Lung microvascular endothelial cell (primary cell): ENCODE data around the gene RGS14. TPM values are rescaled to one million over a fixed set of nuclear protein-coding genes. Genes with fewer than 3 reads are reported as not detected.
"Not testable (repeated sequence)": the region's sequence is repeated elsewhere in the genome, so short reads cannot be mapped to it uniquely, and the experiment has no call there.

Experiments
- DNase-seq, 2 donors: peaks; one replicate each; pipeline versions ENCODE4 v3.0.0 to v3.0.0-alpha.2; 2010; ENCODE audit warnings: low read depth in 2 of 2
- total RNA-seq: library from RNA; depleted of rRNA; stranded (reverse); fragments of >200 nt; gene quantifications from 2 replicates; pipeline ENCODE4 v1.2.1, GENCODE V29; 2014

Gene RGS14
- total RNA-seq, 1 donor from 2014 or later = 2.8 TPM

GRCh38 chr5:177346820-177347219 lies 10.9 kb upstream of the RGS14 start:
- DNase-seq = no peak

- no peak for DNase-seq
These were observed 10.0 kb upstream of the RGS14 start for GRCh38 chr5:177347699-177348098.

GRCh38 chr5:177349362-177349647 lies 8.4 kb upstream of the RGS14 start:
- no peak for DNase-seq

GRCh38 chr5:177349762-177350161 lies 8.0 kb upstream of the RGS14 start:
- DNase-seq = no peak

- DNase-seq = no peak
These were observed 6.8 kb upstream of the RGS14 start for GRCh38 chr5:177350776-177351391.

GRCh38 chr5:177351392-177352329 lies 6.1 kb upstream of the RGS14 start, which contains the start of gene LMAN2:
Gene LMAN2, minus strand, starts transcription at chr5:177351668. Its CDS starts 21 bp downstream, at chr5:177351647.
- DNase-seq = peak; percentile 97

- DNase-seq = no peak
These were observed 4.6 kb upstream of the RGS14 start for GRCh38 chr5:177353093-177353492.

GRCh38 chr5:177354256-177354655 lies 3.5 kb upstream of the RGS14 start:
- no peak for DNase-seq

- no peak for DNase-seq
These were observed 3.0 kb upstream of the RGS14 start for GRCh38 chr5:177354711-177355110.

GRCh38 chr5:177355162-177355867 lies 2.4 kb upstream of the RGS14 start:
- DNase-seq = no peak

- no peak for DNase-seq
These were observed 1.9 kb upstream of the RGS14 start for GRCh38 chr5:177355868-177356168.

GRCh38 chr5:177356746-177357145 lies 978 bp upstream of the RGS14 start:
- no peak for DNase-seq

- no peak for DNase-seq
These were observed 622 bp upstream of the RGS14 start for GRCh38 chr5:177357146-177357458.

GRCh38 chr5:177358370-177358819 lies 671 bp downstream of the RGS14 start:
- peak in 1 of 2 donors; percentile 33 for DNase-seq

- no peak for DNase-seq
These were observed 1.7 kb downstream of the RGS14 start for GRCh38 chr5:177359451-177359851.

- no peak for DNase-seq
These were observed 2.1 kb downstream of the RGS14 start for GRCh38 chr5:177359860-177360259.

- not testable (repeated sequence) for DNase-seq
These were observed 3.0 kb downstream of the RGS14 start for GRCh38 chr5:177360740-177361139.

- DNase-seq = no peak
These were observed 3.9 kb downstream of the RGS14 start for GRCh38 chr5:177361418-177362291.

GRCh38 chr5:177362292-177362609 lies 4.5 kb downstream of the RGS14 start:
- no peak for DNase-seq

GRCh38 chr5:177362610-177363507 lies 5.1 kb downstream of the RGS14 start:
- peak in 1 of 2 donors; percentile 32 for DNase-seq

GRCh38 chr5:177363565-177363964 lies 5.8 kb downstream of the RGS14 start:
- DNase-seq = no peak
